ENCODE data around the gene CRMP1. TPM values are rescaled to one million over a fixed set of nuclear protein-coding genes. Genes with fewer than 3 reads are reported as not detected.

CRMP1 gene
- total and polyA plus RNA-seq, 9 donors: 6.9 to 34.9 (median 24.0) TPM

DNA sequence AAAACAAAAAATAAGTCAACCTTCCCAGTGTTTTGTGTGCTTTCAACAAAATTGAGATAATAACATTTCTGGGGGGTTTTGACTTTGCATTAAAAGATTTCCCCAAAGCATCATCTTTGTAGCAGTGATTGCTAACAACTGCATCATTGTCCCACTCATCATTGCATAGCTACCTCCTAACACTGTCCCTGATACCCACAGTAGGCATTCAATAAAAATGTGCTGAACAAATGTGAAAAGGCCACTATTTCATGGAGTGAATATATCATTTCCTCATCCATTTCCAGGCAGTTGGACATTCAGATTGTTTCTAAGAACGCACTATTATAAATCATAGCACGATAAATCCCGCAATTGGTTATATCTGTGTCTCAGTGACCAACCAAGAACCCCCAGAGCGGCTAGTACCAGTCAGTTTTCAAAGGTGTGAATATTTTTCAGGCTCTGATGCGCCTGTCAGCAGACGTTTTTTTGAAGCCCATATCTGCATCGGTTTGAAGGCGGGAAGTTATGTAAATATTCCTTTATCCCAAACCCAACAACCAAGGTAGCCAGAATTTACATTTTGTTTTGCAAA, 36.0 kb upstream of the CRMP1 start:
- 77% methylated on average over 6 of the region's 8 CpGs for WGBS (ENCODE audit: insufficient coverage)
- Histone ChIP-seq H3K27ac (ENCODE audit: low read length) (no peak overlapping the region), H3K27me3 (ENCODE audit: control insufficient read depth, insufficient read depth, low read length) (peaks cover 26% of the 10 kb centered on the region), H3K4me1 (ENCODE audit: control insufficient read depth, insufficient read depth, low read length) (no peaks in the 10 kb centered on the region), H3K36me3 (ENCODE audit: control insufficient read depth, insufficient read depth, low read length) (no peaks in the 10 kb centered on the region), H3K9me3 (replicated peaks; ENCODE audit: control insufficient read depth, low read depth, low read length) (no peaks in the 10 kb centered on the region), H3K4me3 (ENCODE audit: low read length) (no peak overlapping the region)
- DNase-seq: no peak

DNA sequence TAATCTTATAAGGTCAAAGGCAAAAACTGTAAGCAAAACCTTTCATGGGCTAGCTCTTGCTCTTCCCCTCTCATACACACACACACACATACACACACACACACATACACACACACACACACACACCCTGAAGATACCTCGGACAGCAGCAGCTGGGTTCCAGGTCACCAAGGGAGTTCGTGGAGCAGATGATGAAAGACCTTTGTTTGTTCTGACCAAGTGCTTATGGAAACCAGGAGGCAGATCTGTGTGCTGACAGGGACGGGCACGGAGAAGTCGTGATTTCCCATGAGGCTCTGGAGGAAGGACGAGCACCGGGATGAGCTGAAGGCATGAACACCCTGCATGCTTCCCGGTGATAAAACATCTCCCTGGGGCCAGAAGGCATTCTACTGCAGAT, 35.4 kb upstream of the CRMP1 start:
- no peaks in the 10 kb centered on the region for H3K4me1 ChIP-seq (ENCODE audit: control insufficient read depth, insufficient read depth, low read length)
- H3K36me3 ChIP-seq (ENCODE audit: control insufficient read depth, insufficient read depth, low read length): no peaks in the 10 kb centered on the region
- H3K9me3 ChIP-seq (replicated peaks; ENCODE audit: control insufficient read depth, low read depth, low read length): no peaks in the 10 kb centered on the region
- no peak for DNase-seq
- H3K27ac ChIP-seq (ENCODE audit: low read length): no peak overlapping the region
- H3K4me3 ChIP-seq (ENCODE audit: low read length): no peak overlapping the region
- H3K27me3 ChIP-seq (ENCODE audit: control insufficient read depth, insufficient read depth, low read length): peaks cover 24% of the 10 kb centered on the region
- 53% methylated on average over 6 of the region's 8 CpGs for WGBS (ENCODE audit: insufficient coverage)

DNA sequence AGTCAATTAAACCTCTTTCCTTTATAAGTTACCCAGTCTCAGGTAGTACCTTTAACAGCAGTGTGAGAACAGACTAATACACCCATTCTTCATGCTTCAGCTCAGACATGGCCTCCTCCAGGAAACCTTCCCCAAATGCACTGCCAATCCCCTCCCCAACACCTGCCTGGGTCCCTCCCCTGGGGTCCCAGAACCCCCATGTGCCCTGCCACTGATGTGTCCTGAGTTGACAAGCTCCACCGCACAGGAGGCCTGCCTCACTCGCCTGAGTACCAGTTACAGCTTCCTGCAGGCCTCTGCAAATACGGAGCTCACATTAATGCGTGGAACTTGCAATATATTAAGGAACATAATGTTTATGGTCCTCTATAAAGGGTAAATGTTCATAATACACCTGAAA, 34.9 kb upstream of the CRMP1 start:
- Histone ChIP-seq H3K27ac (ENCODE audit: low read length) (no peak overlapping the region), H3K36me3 (ENCODE audit: control insufficient read depth, insufficient read depth, low read length) (no peaks in the 10 kb centered on the region), H3K9me3 (replicated peaks; ENCODE audit: control insufficient read depth, low read depth, low read length) (no peaks in the 10 kb centered on the region), H3K4me3 (ENCODE audit: low read length) (no peak overlapping the region), H3K27me3 (ENCODE audit: control insufficient read depth, insufficient read depth, low read length) (peaks cover 22% of the 10 kb centered on the region), H3K4me1 (ENCODE audit: control insufficient read depth, insufficient read depth, low read length) (no peaks in the 10 kb centered on the region)
- DNase-seq: no peak
- WGBS (ENCODE audit: insufficient coverage): 100% methylated on average over 1 of the region's 4 CpGs

DNA sequence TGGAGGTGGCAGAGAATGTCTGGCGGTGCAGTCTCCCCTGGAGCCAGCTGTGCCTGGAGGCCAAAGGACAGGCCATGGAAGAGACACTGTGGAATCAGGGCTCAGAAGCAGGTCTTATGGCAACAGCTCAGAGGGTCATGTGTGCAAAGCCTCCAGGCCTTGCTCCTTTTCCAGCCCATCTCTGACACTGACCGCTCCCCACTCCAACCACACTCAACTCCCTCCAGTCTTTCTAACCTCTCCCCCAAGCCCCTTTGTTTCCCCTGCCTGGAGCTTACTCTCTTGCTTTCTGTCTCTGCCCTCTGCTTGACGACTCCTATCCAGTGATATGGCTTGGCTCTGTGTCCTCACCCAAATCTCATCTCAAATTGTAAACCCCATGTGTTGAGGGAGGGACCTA, 34.2 kb upstream of the CRMP1 start:
- DNase-seq: no peak
- 80% methylated on average over 2 of the region's 3 CpGs for WGBS (ENCODE audit: insufficient coverage)
- Histone ChIP-seq H3K4me1 (ENCODE audit: control insufficient read depth, insufficient read depth, low read length) (no peaks in the 10 kb centered on the region), H3K9me3 (replicated peaks; ENCODE audit: control insufficient read depth, low read depth, low read length) (no peaks in the 10 kb centered on the region), H3K27ac (ENCODE audit: low read length) (no peak overlapping the region), H3K27me3 (ENCODE audit: control insufficient read depth, insufficient read depth, low read length) (peaks cover 20% of the 10 kb centered on the region), H3K4me3 (ENCODE audit: low read length) (no peak overlapping the region), H3K36me3 (ENCODE audit: control insufficient read depth, insufficient read depth, low read length) (no peaks in the 10 kb centered on the region)

DNA sequence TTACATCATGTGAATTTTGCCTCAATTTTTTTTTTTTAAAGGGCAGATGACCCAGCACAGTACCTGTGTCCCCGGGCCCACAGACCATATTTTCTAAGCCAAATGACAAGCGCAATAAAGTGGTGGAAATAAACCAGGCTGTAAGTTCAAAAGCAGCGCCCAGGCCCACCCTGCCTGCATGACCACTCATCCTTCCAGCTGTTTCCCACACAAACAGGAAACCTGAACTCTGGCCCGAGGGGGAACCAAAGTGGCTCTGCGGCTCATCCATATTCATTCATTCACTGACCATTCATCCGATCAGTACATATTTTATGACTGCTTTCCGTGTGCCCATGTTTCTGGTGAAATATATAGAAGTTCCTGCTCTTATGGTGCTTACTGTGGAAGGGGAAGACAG, 33.7 kb upstream of the CRMP1 start:
- no peaks in the 10 kb centered on the region for H3K4me1 ChIP-seq (ENCODE audit: control insufficient read depth, insufficient read depth, low read length)
- WGBS (ENCODE audit: insufficient coverage): 28% methylated on average over 2 of the region's 7 CpGs
- H3K27ac ChIP-seq (ENCODE audit: low read length): no peak overlapping the region
- no peak overlapping the region for H3K4me3 ChIP-seq (ENCODE audit: low read length)
- peaks cover 20% of the 10 kb centered on the region for H3K27me3 ChIP-seq (ENCODE audit: control insufficient read depth, insufficient read depth, low read length)
- no peaks in the 10 kb centered on the region for H3K36me3 ChIP-seq (ENCODE audit: control insufficient read depth, insufficient read depth, low read length)
- no peaks in the 10 kb centered on the region for H3K9me3 ChIP-seq (replicated peaks; ENCODE audit: control insufficient read depth, low read depth, low read length)
- DNase-seq: no peak

DNA sequence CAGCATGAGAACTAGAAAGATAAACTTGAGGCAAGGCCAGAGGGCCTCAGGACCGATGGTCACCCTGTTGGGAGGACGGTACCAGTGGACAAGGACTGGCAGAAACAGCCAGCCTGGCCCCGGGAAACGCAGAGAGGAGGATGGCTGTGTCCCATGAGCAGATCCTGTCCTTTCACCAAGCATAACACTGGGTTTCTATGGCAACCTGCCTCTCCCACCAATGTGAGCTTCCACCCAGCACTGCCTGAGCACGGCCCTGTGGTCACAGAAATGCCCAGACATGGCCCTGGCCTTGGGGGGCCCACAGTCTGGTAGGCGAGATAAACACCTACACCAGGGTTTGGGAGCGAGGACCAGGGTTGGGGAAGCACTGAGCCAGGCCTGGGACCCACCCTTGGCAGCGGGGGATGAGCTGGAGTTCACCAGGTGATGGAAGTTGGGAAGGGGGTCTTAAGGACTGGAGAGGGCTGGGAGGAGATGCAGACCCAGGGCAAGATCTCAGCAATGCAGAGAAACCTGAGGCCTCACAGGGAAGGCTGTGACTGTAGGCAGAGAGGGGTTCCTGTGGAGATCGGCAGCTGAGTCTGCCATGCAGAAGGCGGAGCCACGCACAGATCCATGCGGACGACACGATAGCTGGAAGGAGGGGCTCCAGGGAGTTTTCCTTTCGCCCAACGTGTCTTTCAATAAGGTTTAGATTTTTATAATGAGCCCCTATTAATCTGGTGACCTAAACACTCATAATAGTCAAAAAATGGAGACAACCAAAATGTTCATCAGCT, 32.7 kb upstream of the CRMP1 start:
- H3K4me3 ChIP-seq (ENCODE audit: low read length): no peak overlapping the region
- H3K36me3 ChIP-seq (ENCODE audit: control insufficient read depth, insufficient read depth, low read length): no peaks in the 10 kb centered on the region
- H3K9me3 ChIP-seq (replicated peaks; ENCODE audit: control insufficient read depth, low read depth, low read length): no peaks in the 10 kb centered on the region
- H3K27me3 ChIP-seq (ENCODE audit: control insufficient read depth, insufficient read depth, low read length): peaks cover 16% of the 10 kb centered on the region
- WGBS (ENCODE audit: insufficient coverage): 72% methylated on average over 10 of the region's 16 CpGs
- no peak overlapping the region for H3K27ac ChIP-seq (ENCODE audit: low read length)
- DNase-seq: no peak
- H3K4me1 ChIP-seq (ENCODE audit: control insufficient read depth, insufficient read depth, low read length): no peaks in the 10 kb centered on the region

DNA sequence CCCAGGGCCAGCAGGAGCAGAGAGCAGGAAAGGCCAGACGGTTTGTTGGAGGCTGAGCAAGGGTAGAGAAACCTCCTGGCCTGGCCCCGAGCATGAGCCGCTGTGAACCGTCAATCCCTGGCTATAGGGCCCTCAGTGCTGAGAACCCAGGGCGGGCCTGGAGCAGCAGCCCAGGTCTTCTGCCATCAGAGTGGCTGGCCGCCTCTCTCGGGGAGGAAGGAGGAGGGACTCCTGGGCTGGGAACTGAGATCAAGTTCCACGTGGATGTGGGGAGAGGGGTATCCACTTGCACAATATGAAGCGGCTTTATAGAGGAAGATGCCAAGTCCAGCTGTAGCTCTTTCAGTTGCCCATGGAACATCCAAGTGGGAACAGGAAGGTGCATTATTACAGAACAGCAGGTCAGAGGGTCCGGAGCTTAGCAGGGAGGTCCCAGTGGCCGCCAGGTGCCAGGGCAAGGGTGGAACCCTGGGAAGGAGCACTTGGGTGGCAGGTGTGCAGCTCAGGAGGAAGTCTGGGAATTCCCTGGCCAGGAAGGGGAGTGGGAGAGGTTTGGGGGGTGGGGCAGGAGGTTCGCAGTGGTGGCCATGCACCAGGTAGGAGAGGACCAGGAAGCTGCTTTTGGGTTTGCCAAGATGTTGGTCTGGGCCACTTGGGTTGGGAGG, 31.7 kb upstream of the CRMP1 start:
- H3K27me3 ChIP-seq (ENCODE audit: control insufficient read depth, insufficient read depth, low read length): peaks cover 12% of the 10 kb centered on the region
- no peak for DNase-seq
- no peak overlapping the region for H3K4me3 ChIP-seq (ENCODE audit: low read length)
- H3K9me3 ChIP-seq (replicated peaks; ENCODE audit: control insufficient read depth, low read depth, low read length): no peaks in the 10 kb centered on the region
- no peak overlapping the region for H3K27ac ChIP-seq (ENCODE audit: low read length)
- H3K4me1 ChIP-seq (ENCODE audit: control insufficient read depth, insufficient read depth, low read length): no peaks in the 10 kb centered on the region
- 43% methylated on average over 12 of the region's 12 CpGs for WGBS (ENCODE audit: insufficient coverage)
- no peaks in the 10 kb centered on the region for H3K36me3 ChIP-seq (ENCODE audit: control insufficient read depth, insufficient read depth, low read length)

DNA sequence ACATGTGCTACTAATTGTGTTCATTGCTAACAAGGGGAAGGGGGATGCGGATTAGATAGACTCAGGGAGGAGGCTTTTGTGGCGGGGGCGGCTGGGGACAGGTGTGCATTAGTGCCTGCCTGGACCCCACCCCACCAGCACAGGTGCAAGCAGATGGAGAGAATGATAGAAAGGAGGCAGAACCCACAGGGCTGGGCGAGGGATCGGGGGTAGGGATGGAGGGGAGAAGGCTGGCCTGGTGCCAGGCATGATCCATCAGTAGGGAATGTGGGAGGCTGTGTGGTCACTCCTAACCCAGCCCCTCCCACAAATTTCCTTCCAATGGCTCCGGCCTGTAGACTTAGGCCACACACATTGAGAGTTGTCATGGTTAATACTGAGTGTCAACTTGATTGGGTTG, 30.5 kb upstream of the CRMP1 start:
- H3K4me1 ChIP-seq (ENCODE audit: control insufficient read depth, insufficient read depth, low read length): peaks cover 4% of the 10 kb centered on the region
- H3K9me3 ChIP-seq (replicated peaks; ENCODE audit: control insufficient read depth, low read depth, low read length): no peaks in the 10 kb centered on the region
- no peak for DNase-seq
- peaks cover 15% of the 10 kb centered on the region for H3K27me3 ChIP-seq (ENCODE audit: control insufficient read depth, insufficient read depth, low read length)
- WGBS (ENCODE audit: insufficient coverage): no CpG with 5 or more reads among the region's 6 CpGs
- no peak overlapping the region for H3K27ac ChIP-seq (ENCODE audit: low read length)
- H3K4me3 ChIP-seq (ENCODE audit: low read length): no peak overlapping the region
- H3K36me3 ChIP-seq (ENCODE audit: control insufficient read depth, insufficient read depth, low read length): no peaks in the 10 kb centered on the region

DNA sequence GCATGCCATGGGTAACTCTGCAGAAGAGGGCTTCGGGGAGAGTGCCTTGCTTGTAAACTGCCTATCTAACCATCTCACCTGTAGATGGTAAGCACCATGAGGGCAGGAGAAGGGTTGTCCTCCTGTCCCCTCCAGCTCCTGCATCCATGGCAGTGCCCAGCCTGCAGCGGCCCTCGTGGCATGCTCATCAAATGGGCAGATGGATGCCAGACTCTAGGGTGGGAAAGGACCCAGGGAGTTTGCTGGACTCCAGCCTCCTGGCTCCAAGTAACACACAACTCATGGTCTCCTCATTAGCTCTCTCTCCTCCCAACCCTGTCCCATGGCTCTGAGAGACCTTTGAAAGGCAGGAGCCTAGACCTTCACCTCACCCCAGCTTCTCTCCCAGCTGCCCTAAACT, 29.7 kb upstream of the CRMP1 start:
- Histone ChIP-seq H3K27me3 (ENCODE audit: control insufficient read depth, insufficient read depth, low read length) (peaks cover 16% of the 10 kb centered on the region), H3K9me3 (replicated peaks; ENCODE audit: control insufficient read depth, low read depth, low read length) (no peaks in the 10 kb centered on the region), H3K4me1 (ENCODE audit: control insufficient read depth, insufficient read depth, low read length) (peaks cover 4% of the 10 kb centered on the region), H3K36me3 (ENCODE audit: control insufficient read depth, insufficient read depth, low read length) (no peaks in the 10 kb centered on the region), H3K4me3 (ENCODE audit: low read length) (no peak overlapping the region), H3K27ac (ENCODE audit: low read length) (no peak overlapping the region)
- no peak for DNase-seq
- 82% methylated on average over 2 of the region's 3 CpGs for WGBS (ENCODE audit: insufficient coverage)

DNA sequence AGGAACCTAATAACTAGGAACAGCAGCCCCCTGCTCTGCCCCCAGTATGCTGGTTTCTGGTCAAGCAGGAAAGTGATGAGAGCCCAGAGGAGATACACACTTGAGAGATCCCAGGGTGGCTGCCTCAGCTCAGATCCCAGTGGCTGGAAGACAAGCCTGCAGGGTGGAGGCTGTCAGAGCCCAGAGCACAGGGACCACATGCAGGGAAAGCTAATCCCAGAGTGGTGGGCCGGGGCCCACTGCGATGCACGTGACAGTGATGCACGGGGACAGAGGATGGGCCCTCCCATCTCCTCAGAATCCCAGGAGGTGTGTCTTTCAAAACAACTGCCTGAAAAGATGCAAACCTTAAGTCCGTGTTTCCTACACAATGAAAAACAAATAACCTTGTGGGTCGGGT, 29.1 kb upstream of the CRMP1 start:
- Histone ChIP-seq H3K27ac (ENCODE audit: low read length) (no peak overlapping the region), H3K36me3 (ENCODE audit: control insufficient read depth, insufficient read depth, low read length) (no peaks in the 10 kb centered on the region), H3K4me1 (ENCODE audit: control insufficient read depth, insufficient read depth, low read length) (peaks cover 4% of the 10 kb centered on the region), H3K9me3 (replicated peaks; ENCODE audit: control insufficient read depth, low read depth, low read length) (no peaks in the 10 kb centered on the region), H3K27me3 (ENCODE audit: control insufficient read depth, insufficient read depth, low read length) (peaks cover 14% of the 10 kb centered on the region), H3K4me3 (ENCODE audit: low read length) (no peak overlapping the region)
- WGBS (ENCODE audit: insufficient coverage): no CpG with 5 or more reads among the region's 6 CpGs
- DNase-seq: no peak
